DMS53 (cell line): ENCODE data around the gene ASTN2.

Experiments
- DNase-seq: peaks from one replicate; lab custom pipeline; 2025; lab: John Stamatoyannopoulos, UW

ASTN2 gene

GRCh38 chr9:116420993-116421538 is 993.8 kb downstream of the ASTN2 start:
- no peak for DNase-seq

GRCh38 chr9:116419181-116419580 is 995.7 kb downstream of the ASTN2 start:
- DNase-seq = no peak

- DNase-seq = no peak
Measured at GRCh38 chr9:116417464-116417863, 997.4 kb downstream of the ASTN2 start.

- no peak for DNase-seq
Measured at GRCh38 chr9:116416421-116416820, 998.4 kb downstream of the ASTN2 start.

- no peak for DNase-seq
Measured at GRCh38 chr9:116414374-116414773, 1000.5 kb downstream of the ASTN2 start.

- no peak for DNase-seq
Measured at GRCh38 chr9:116411506-116411905, 1003.4 kb downstream of the ASTN2 start.

- no peak for DNase-seq
Measured at GRCh38 chr9:116409638-116410037, 1005.2 kb downstream of the ASTN2 start.

GRCh38 chr9:116409129-116409528 is 1005.7 kb downstream of the ASTN2 start:
- no peak for DNase-seq

- no peak for DNase-seq
Measured at GRCh38 chr9:116406469-116406868, 1008.4 kb downstream of the ASTN2 start.

- no peak for DNase-seq
Measured at GRCh38 chr9:116405321-116405720, 1009.5 kb downstream of the ASTN2 start.

GRCh38 chr9:116404228-116404627 is 1010.6 kb downstream of the ASTN2 start:
- DNase-seq = no peak

GRCh38 chr9:116403171-116403570 is 1011.7 kb downstream of the ASTN2 start:
- DNase-seq = no peak

- no peak for DNase-seq
Measured at GRCh38 chr9:116395699-116396037, 1019.2 kb downstream of the ASTN2 start.

GRCh38 chr9:116394894-116395698 is 1019.8 kb downstream of the ASTN2 start:
- no peak for DNase-seq

- DNase-seq = no peak
Measured at GRCh38 chr9:116394070-116394469, 1020.8 kb downstream of the ASTN2 start.

- DNase-seq = no peak
Measured at GRCh38 chr9:116393198-116393597, 1021.7 kb downstream of the ASTN2 start.

- DNase-seq = no peak
Measured at GRCh38 chr9:116391306-116391900, 1023.5 kb downstream of the ASTN2 start.

- no peak for DNase-seq
Measured at GRCh38 chr9:116390303-116391228, 1024.3 kb downstream of the ASTN2 start.

- no peak for DNase-seq
Measured at GRCh38 chr9:116389541-116390302, 1025.1 kb downstream of the ASTN2 start.

- DNase-seq = no peak
Measured at GRCh38 chr9:116387934-116388698, 1026.7 kb downstream of the ASTN2 start.

- no peak for DNase-seq
Measured at GRCh38 chr9:116383936-116384335, 1030.9 kb downstream of the ASTN2 start.
